DMS53 treated with DMSO at 0.1 percent for 48 hours (cell line): ENCODE data around the gene RIT1.
"Not testable (repeated sequence)": the region's sequence is repeated elsewhere in the genome, so short reads cannot be mapped to it uniquely, and the experiment has no call there.

Experiments used
- DNase-seq: peaks from one replicate; lab custom pipeline; 2025; ENCODE audit not compliant: unreplicated experiment; lab: John Stamatoyannopoulos, UW

The RIT1 gene

DNA sequence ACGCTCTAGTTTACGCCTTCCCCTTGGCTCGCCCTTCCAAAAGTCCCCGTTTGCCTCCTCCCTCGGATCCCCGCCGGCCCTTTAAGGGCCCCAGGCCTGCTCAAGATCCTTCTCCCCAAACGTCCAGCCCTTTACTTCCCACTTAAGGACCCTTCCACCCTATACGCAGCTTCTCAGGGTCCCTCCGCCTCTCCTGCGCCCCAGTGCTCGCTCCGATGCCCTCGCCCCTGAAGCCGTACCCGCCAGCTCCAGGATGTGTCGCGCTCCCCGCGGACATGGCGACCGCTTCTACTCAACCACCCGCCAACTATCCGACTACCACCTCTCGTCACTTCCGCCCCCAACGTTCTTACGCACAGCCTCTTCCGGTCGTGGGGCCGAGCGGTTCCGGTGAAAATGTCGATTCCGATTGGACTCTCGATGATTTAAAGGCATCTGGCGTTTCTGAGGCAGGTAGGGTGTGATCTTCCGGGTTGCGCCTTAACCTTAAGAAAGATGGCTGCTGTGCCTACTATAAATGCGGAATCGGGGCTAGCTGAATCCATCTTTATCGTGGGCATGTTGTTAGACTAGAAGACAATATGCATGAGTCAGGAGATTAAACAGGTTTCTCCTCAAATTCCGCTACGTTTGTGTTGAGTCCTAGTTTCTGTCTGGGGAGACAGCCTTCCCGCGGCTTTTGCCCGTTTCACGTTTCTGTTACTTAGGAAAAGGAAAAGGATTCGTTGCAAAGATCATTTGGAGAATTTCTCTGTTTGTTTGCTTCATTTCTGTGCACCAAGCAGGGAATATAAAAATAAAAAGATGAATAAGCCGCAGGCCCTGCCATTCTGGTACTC lies 23.2 kb upstream of the RIT1 start, which contains the start of gene KHDC4:
Gene KHDC4 (minus strand): TSS at position 317 of the 839 bp plus-strand sequence. CDS start 40 bp downstream, at position 277.
- peak; percentile 98 for DNase-seq

GRCh38 chr1:155933591-155934096 lies 22.5 kb upstream of the RIT1 start:
- no peak for DNase-seq

- no peak for DNase-seq
Observed at GRCh38 chr1:155932487-155932886, 21.3 kb upstream of the RIT1 start.

- DNase-seq, result no peak
Observed at GRCh38 chr1:155932081-155932480, 20.9 kb upstream of the RIT1 start.

- no peak for DNase-seq
Observed at GRCh38 chr1:155931332-155932038, 20.3 kb upstream of the RIT1 start.

DNA sequence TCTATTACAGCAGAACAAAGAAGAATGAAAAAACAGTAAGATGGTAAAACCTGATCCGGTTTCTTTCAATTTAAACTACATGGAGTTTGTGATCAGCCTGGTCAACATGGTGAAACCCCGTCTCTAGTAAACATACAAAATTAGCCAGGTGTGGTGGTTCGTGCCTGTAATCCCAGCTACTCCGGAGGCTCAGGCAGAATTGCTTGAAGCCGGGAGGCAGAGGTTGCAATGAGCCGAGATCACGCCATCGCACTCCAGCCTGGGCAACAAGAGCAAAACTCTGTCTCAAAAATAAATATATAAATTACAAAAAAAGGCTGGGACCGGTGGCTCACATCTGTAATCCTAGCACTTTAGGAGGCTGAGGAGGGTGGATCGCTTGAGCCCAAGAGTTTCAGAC lies 19.6 kb upstream of the RIT1 start:
- DNase-seq, result not testable (repeated sequence)

- no peak for DNase-seq
Observed at GRCh38 chr1:155929057-155929456, 17.9 kb upstream of the RIT1 start.

DNA sequence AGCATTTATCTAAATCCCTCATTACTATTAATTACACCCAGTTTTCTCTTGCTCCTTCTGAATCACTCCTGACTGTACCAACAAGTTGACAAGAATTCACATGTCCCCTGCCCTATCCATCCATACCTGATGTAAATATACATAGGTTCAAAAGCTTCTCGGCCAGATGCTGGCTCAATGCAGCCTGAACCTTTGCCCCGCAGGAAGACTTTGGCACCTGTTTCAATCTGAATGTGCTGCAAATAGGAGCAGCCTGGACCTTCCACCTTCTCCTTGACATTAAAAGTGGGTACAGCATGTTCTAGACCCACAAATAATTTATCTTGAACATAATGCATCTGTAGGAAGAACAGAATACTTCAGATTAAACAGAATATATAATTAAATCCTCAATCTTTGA lies 14.4 kb upstream of the RIT1 start:
- no peak for DNase-seq

DNA sequence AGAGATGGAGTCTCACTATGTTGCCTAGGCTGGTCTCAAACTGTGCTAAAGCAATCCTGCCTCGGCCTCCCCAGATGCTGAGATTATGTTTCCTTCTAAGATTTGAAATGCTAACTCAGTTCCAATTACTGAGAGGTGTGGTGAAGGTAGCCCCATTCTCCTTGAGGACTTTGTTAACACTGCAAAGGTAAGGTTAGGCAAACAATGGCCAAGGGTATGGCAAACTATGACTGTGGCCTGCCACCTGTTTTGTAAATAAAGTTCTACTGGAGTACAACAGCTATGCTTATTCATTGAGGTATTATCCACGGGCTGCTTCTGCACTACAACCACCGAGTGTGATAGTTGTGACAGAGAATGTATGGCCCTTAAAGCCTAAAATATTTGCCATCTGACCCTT lies 9.6 kb upstream of the RIT1 start:
- no peak for DNase-seq

GRCh38 chr1:155919801-155920200 lies 8.7 kb upstream of the RIT1 start:
- DNase-seq, result no peak

DNA sequence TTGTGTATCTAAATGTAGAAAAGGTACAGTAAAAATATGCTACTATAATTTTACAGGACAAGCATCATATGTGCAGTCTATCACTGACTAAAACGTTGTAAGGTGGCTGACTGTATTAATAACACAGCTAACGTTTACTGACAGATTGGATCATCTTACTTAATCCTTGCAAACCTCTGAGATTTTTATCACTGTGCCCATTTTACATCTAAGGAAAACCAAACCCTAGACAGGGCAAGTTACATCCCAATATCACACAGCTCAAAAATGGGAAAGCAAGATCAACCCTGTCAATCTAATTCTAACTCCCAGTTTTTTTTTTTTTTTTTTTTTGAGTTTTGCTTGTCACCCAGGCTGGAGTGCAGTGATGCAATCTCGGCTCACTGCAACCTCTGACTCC lies 7.5 kb upstream of the RIT1 start:
- DNase-seq, result no peak

DNA sequence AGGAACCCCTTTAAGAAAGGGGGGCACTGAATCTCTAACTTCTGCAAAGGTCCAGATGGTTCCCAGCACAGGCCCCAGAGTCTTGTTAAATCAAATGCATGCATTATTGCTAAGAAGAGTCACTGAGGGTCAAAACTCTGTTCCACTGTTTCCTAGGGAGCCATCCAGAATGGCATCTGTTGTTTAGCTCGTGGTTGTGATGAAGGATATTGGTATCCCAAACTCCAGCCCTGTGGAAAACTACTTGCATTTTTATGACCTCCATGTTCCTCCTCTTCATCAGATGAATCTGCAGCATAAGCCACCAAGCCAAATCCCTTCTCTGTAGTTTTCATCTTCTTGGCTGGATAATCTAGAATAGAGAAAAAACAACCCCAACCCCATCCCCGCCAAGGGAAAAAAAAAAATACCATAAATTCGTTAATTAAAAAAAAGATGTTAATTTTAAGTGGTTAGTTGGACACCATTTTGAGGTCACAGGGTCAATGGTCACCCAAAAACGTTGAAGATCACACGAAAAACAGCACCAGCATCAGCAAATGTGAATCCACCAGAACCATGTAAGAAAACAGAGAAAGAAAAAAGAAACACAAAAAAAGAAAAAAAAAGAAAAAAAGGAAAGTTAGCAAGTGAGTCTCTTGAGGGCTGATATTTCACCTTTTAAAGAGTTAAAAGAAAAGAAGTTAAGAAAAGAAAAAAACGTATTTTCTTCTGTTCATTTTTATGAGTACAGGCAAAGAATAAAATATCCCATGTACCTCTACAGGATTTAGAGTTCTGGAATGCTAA lies 3.0 kb upstream of the RIT1 start:
- no peak for DNase-seq

- peak; percentile 22 for DNase-seq
Observed at GRCh38 chr1:155912056-155912536, 947 bp upstream of the RIT1 start.

- DNase-seq, result peak; percentile 19
Observed at GRCh38 chr1:155910621-155911121, 478 bp downstream of the RIT1 start.

GRCh38 chr1:155909894-155910293 lies 1.3 kb downstream of the RIT1 start:
- no peak for DNase-seq

DNA sequence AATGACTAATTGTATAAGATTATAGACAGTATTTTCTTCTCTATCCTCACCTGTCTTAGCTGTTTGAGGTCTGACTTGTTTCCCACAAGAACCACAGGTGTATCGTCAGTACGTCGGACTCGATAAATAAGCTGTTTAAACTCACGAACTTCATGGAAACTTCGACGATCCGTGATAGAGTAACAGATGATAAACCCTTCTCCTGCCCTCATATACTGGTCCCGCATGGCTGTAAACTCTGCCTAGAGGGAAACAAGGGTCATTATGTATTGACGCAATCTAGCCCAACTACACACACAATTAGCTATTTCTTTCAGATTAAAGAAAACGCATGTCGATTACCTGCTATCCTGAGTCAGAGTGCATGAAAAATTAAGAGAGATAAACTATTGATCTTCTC lies 6.9 kb downstream of the RIT1 start:
- no peak for DNase-seq

DNA sequence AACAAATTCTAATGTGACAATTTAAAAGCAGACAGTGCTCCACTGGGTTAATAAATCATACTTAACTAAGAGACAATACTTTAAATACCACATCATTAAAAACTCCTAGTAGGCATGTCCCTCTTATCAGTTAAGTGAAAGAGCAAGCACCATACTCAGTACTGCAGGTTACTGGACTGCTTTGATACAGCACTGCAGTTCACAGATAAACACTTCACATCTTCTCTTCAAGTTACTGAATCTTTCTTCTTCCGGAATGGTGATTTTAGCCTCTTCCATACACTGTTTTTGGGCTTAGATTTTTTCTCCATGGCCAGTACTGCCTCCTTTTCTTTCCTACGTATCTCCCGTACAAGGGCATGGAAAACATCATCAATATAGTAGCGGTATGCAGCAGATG lies 11.0 kb downstream of the RIT1 start:
- DNase-seq, result no peak

DNA sequence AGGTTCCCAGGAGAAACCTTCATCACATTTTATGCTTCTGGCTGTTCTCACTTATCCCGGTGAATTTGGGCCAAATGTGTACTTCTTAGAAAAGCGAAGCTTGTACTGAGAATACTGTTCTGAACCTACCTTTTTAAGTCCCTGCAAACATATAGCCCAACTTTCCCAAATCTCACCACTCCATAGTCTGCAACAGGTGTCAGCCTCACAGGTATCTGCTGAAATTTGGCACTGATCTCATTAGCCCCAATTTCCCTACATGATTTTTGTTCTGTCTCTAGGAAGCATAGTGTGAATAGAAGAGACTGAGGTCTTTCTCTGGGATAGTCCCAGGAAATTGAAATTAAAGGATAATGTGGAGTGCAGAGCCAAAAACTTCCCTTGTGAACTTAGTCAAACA lies 11.5 kb downstream of the RIT1 start:
- DNase-seq, result no peak

DNA sequence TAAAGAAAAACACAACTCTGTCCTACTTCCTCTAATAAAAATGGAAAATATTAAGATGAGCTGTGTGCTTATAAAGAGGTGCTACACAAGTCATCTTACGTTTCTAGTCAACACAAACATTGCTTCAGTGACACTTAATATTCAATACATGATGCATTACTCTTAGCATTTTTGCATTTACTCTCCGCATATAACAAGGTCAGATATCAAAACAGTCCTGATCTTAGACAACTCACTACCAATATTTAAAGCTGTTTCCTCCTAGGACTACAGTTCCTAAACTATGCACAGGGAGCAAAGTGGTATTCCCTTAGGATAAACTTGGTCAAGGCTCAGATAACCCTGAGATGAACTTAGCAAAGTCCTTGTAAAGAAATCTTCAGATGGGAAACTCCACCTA lies 12.3 kb downstream of the RIT1 start:
- DNase-seq, result no peak

DNA sequence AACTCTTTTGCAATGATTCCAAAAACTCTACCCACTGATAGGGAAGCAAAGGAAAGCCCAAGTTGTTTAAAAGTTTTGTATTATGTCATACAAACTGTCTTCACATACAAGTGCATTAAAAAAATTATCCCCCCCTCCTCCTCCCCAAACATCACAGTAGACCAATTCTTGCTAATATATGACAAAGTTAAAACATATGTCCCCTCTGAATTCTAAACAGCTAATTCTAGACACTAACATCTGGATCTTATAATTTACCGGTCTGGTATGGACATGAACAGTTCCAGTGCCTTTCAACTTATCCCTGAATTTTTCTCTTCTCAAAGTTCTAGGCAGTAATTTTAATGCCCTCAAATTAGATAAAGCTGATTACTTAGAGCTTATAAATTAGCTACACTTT lies 13.4 kb downstream of the RIT1 start:
- DNase-seq, result no peak

DNA sequence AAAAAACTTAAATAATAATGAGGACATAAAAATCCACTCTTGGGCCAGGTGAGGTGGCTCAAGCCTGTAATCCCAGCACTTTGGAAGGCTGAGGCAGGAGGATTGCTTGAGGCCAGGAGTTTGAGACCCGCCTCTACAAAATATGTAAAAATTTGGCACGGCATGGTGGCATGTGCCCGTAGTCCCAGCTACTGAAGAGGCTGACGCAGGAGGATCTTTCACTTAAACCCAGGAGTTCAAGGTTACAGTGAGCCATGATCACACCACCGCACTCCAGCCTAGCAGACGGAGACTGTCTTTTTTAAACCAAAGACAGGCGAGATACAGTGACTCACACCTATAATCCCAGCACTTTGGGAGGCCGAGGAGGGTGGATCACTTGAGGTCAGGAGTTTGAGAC lies 14.7 kb downstream of the RIT1 start:
- not testable (repeated sequence) for DNase-seq
